Psoas muscle (tissue), 8 donors: ENCODE data around the gene C19orf85. TPM values are rescaled to one million over a fixed set of nuclear protein-coding genes. Genes with fewer than 3 reads are reported as not detected.
"Not testable (repeated sequence)": the region's sequence is repeated elsewhere in the genome, so short reads cannot be mapped to it uniquely, and the experiment has no call there.

Experiments
- ATAC-seq, 4 donors: fragments of 200-7000 bp; cut with Tn5 transposase; one replicate each; pipeline ENCODE4 v1.9.1; 2020; ENCODE audit warnings: moderate library complexity in 3 of 4, mild to moderate bottlenecking in 2 of 4
- DNase-seq, 2 donors: peaks; one replicate each; pipeline ENCODE4 v3.0.0-alpha.2; 2020
- H3K27ac ChIP-seq: fragments of 200-600 bp; one replicate; pipeline ENCODE4 v1.8.0; 2022
- H3K27me3 ChIP-seq, 3 donors: fragments of 200-600 bp in 1 of 3; one replicate each; pipeline versions ENCODE4 v1.6.1 to v1.8.0; 2013 to 2022; ENCODE audit warnings: low read length in 2 of 3, mild to moderate bottlenecking in 2 of 3, moderate library complexity in 1 of 3; ENCODE audit not compliant: insufficient read depth in 3 of 3
- H3K36me3 ChIP-seq, 2 donors: fragments of 200-600 bp in 1 of 2; one replicate each; pipeline versions ENCODE4 v1.6.1 to v1.8.0; 2013 to 2022; ENCODE audit warnings: low read depth in 1 of 2, mild to moderate bottlenecking in 1 of 2, moderate library complexity in 1 of 2; ENCODE audit not compliant: insufficient read depth in 1 of 2
- H3K4me1 ChIP-seq: fragments of 200-600 bp; one replicate; pipeline ENCODE4 v1.8.0; 2022
- H3K4me3 ChIP-seq: fragments of 200-600 bp; one replicate; pipeline ENCODE4 v1.8.0; 2022; ENCODE audit warnings: mild to moderate bottlenecking
- H3K9me3 ChIP-seq: fragments of 200-600 bp; one replicate; pipeline ENCODE4 v1.8.0; 2022
- CTCF ChIP-seq: fragments of 200-600 bp; IDR thresholded peaks from one replicate; pipeline ENCODE4 v1.8.0; 2022; ENCODE audit warnings: antibody characterized with exemption
- WGBS, 3 donors: extraction: QIAGEN DNeasy Blood & Tissue Kit; methylation state at CpG; one replicate each; pipeline versions ENCODE4 v1.1.6 to v1.1.7; 2013; 5-methylcytosine and 5-hydroxymethylcytosine counted together
- intact Hi-C, 2 donors: fragments of 100-400 bp; cut with DNase I; formaldehyde crosslinking; loops; one replicate each; pipeline versions ENCODE4 v1.11.0 to v1.14.2; 2022
- polyA plus RNA-seq, 3 donors: library from polyadenylated mRNA; stranded (reverse); fragments of 200-250 nt; gene quantifications; one replicate each; pipeline ENCODE4 v1.2.3, GENCODE V29; 2013
- total RNA-seq, 4 donors: library from RNA; stranded (reverse); fragmentation: NEBNext Ultra II Directional in 2 of 4; extraction: Animal tissue kit (Norgen Biotek cat#: 25700) in 2 of 4; gene quantifications; one replicate each; pipeline versions ENCODE4 v1.2.1 to v1.2.4, GENCODE V29; 2021 to 2023
- donor health status: healthy with polysubstance abuse.
- donor health status: DM: no; HTN: no; CAD: no; lungs with moderate emphysema.
- donor health status: Bipolar disorder and iron deficiency.
- donor health status: healthy.
- donor health status: DM: yes; HTN: yes; CAD: no.
- donor health status: DM: no; HTN: no; CAD: no.
- donor health status: DM: no; HTN: no; CAD: no.
- donor health status: DM: yes; HTN: yes; CAD: no.

The C19orf85 gene
- total and polyA plus RNA-seq, 7 donors, result not detected

GRCh38 chr19:55426042-55426441 is 38.5 kb downstream of the C19orf85 start:
- H3K27me3 ChIP-seq, result peaks cover 0 to 57% (median 9%) of the 10 kb centered on the region in 3 donors

GRCh38 chr19:55424518-55424917 is 40.0 kb downstream of the C19orf85 start:
- no peak overlapping the region for H3K4me3 ChIP-seq
- H3K9me3 ChIP-seq, result no peaks in the 10 kb centered on the region
- H3K27ac ChIP-seq, result no peak overlapping the region
- no peak for TF ChIP-seq CTCF
- no peaks in the 10 kb centered on the region for H3K36me3 ChIP-seq
- peak in 1 of 2 donors; percentile 12 for DNase-seq
- 39 to 51% (median 51%) methylated on average over 3 of the region's 3 CpGs for WGBS, 3 donors
- peaks cover 0 to 53% (median 7%) of the 10 kb centered on the region in 3 donors for H3K27me3 ChIP-seq
- intact Hi-C loops, result no loop called here
- ATAC-seq, result no peak
- no peaks in the 10 kb centered on the region for H3K4me1 ChIP-seq

More at GRCh38 chr19:55426042-55426441, 38.5 kb downstream of the C19orf85 start:
- no peaks in the 10 kb centered on the region for H3K4me1 ChIP-seq
- no peak overlapping the region for H3K27ac ChIP-seq
- no peak for TF ChIP-seq CTCF
- no peak for ATAC-seq
- no peak for DNase-seq
- H3K4me3 ChIP-seq, result no peak overlapping the region
- no peaks in the 10 kb centered on the region for H3K9me3 ChIP-seq
- WGBS, 3 donors, result 26 to 38% (median 29%) methylated on average over 2 of the region's 2 CpGs
- H3K36me3 ChIP-seq, result no peaks in the 10 kb centered on the region
- intact Hi-C loops, result no loop called here

- Histone ChIP-seq H3K4me3 (no peak overlapping the region), H3K27me3 (peaks cover 0 to 42% (median 6%) of the 10 kb centered on the region in 3 donors), H3K9me3 (no peaks in the 10 kb centered on the region), H3K36me3 (no peaks in the 10 kb centered on the region), H3K4me1 (no peaks in the 10 kb centered on the region), H3K27ac (no peak overlapping the region)
- 55 to 57% (median 57%) methylated on average over 13 of the region's 13 CpGs for WGBS, 3 donors
- DNase-seq (peak in 1 of 2 donors; percentile 6), ATAC-seq (no peak)
- no peak for TF ChIP-seq CTCF
- intact Hi-C loops, result no loop called here
Observed at GRCh38 chr19:55423225-55424005, 41.1 kb downstream of the C19orf85 start.

GRCh38 chr19:55421281-55421680 is 43.3 kb downstream of the C19orf85 start:
- peaks cover 0 to 40% (median 3%) of the 10 kb centered on the region in 3 donors for H3K27me3 ChIP-seq
- H3K36me3 ChIP-seq, H3K4me1 ChIP-seq, ATAC-seq, intact Hi-C loops, H3K4me3 ChIP-seq, H3K27ac ChIP-seq, H3K9me3 ChIP-seq, DNase-seq: not testable (repeated sequence)
- WGBS, 3 donors, result 54 to 64% (median 61%) methylated on average over 4 of the region's 4 CpGs

GRCh38 chr19:55419624-55420236 is 44.8 kb downstream of the C19orf85 start:
- no peaks in the 10 kb centered on the region for H3K36me3 ChIP-seq
- TF ChIP-seq CTCF, result no peak
- H3K4me1 ChIP-seq, result no peaks in the 10 kb centered on the region
- peaks cover 0 to 26% (median 3%) of the 10 kb centered on the region in 3 donors for H3K27me3 ChIP-seq
- WGBS, 3 donors, result 46 to 70% (median 65%) methylated on average over 5 of the region's 5 CpGs
- no peak for ATAC-seq
- no peak overlapping the region for H3K27ac ChIP-seq
- intact Hi-C loops, result loop anchor here in 1 of 2 donors (5.0 kb wide), 1 partner anchor 117 kb away; no protein-coding TSS in a partner anchor
- no peaks in the 10 kb centered on the region for H3K9me3 ChIP-seq
- no peak for DNase-seq
- H3K4me3 ChIP-seq, result no peak overlapping the region
